Measurements from ENCODE around the gene TOP3A. TPM values are rescaled to one million over a fixed set of nuclear protein-coding genes. Genes with fewer than 3 reads are reported as not detected.

TOP3A gene
- total RNA-seq (2021) (100 and 104 TPM in 2 replicates), Bru-seq, nascent RNA (percentile 85 among the genes with signal in this experiment), BruChase-seq, experiment 1, labeled RNA remaining after a 2-hour chase (percentile 89 among the genes with signal in this experiment), BruChase-seq, experiment 2, labeled RNA remaining after a 6-hour chase (percentile 87 among the genes with signal in this experiment)
- long read RNA-seq, full-length matches to known transcripts: 59 of 84 reads
- long read RNA-seq, partial matches to known transcripts: 7 of 84 reads
- long read RNA-seq, other reads (novel, unspliced or antisense): 18 of 84 reads

DNA sequence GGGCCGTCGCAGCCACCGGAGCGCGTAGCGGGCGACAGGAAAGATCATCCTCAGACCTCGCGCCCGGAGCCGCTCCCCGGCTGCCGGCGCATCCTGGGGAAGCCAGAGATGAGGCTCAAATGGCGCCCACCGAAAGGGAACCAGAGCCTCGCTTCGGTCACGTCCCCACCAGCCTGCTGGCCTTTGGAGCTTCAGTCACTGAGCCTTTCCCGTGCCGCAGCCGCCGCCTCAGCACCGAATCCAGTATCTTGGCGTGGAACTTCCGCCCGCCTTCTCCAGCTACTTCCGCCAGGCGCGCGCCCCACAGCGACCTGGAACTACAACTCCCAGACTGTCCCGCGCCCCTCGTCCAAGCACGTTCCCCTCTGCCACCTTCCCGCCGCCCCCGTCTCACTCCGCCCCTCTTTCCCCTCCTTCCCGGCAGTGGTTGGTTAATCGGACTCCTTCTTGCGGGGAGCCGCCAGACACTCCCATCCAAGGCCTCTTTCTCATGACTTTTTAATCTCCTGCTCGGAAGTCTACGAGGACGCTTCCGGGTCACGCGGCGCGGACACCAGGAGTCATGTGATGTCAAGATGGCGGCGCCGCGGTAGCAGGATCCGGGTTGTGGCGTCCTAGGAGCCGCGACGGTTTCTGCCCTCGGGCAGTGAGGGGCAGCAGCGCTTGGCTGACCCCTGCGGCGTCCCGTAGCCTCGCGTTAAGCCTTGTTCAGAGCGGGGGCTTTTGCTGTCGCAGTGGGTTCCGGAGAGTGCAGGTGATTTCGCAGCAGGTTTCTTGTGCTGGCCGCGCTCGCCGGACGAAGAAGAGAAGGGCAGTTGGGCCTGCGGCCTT lies at the start of gene TOP3A, which contains the start of gene SMCR8:
TSS of gene TOP3A (minus strand) at position 264 of the 831 bp plus-strand sequence. CDS start at position 48, 216 bp downstream.
TSS of gene SMCR8 (plus strand) at position 563 of the 831 bp plus-strand sequence. CDS start 497 bp downstream, outside the sequence.
- H3K36me3 ChIP-seq (ENCODE audit: insufficient read depth, low read length, poor library complexity, severe bottlenecking): peaks cover 26% of the 10 kb centered on the region

DNA sequence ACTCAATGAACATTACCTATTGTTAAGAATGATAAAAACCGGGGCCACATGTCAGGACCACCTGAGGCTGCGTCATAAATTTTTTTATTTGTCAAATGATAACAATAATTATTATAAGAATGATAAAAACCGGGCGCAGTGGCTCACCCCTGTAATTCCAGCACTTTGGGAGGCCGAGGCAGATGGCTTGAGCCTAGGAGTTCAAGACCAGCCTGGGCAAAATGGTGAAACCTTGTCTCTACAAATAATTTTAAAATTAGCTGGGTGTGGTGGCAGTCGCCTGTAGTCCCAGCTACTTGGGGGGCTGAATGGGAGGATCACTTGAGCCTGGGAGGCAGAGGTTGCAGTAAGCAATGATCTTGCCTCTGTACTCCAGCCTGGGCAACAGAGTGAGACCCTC lies 49.4 kb upstream of the TOP3A start:
- H3K27me3 ChIP-seq (replicated peaks; ENCODE audit: insufficient read depth, low read depth, low read length, poor library complexity): no peaks in the 10 kb centered on the region
- no peaks in the 10 kb centered on the region for H3K9me3 ChIP-seq (ENCODE audit: low read depth, low read length, poor library complexity, severe bottlenecking)
- BruUV-seq (replicated peaks): no TSS peak
- H3K27ac ChIP-seq (ENCODE audit: low read depth, low read length, poor library complexity, severe bottlenecking): no peak overlapping the region
- no peak for TF ChIP-seq EZH2 (IDR thresholded peaks at IDR 0.05; ENCODE audit: borderline replicate concordance, low read depth, low read length, poor library complexity, severe bottlenecking)
- TF ChIP-seq, protein P1, sequence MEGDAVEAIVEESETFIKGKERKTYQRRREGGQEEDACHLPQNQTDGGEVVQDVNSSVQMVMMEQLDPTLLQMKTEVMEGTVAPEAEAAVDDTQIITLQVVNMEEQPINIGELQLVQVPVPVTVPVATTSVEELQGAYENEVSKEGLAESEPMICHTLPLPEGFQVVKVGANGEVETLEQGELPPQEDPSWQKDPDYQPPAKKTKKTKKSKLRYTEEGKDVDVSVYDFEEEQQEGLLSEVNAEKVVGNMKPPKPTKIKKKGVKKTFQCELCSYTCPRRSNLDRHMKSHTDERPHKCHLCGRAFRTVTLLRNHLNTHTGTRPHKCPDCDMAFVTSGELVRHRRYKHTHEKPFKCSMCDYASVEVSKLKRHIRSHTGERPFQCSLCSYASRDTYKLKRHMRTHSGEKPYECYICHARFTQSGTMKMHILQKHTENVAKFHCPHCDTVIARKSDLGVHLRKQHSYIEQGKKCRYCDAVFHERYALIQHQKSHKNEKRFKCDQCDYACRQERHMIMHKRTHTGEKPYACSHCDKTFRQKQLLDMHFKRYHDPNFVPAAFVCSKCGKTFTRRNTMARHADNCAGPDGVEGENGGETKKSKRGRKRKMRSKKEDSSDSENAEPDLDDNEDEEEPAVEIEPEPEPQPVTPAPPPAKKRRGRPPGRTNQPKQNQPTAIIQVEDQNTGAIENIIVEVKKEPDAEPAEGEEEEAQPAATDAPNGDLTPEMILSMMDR (conservative IDR thresholded peaks at IDR 0.05; ENCODE audit: low read depth, low read length): no peak
- H3K4me3 ChIP-seq (ENCODE audit: low read depth, low read length, poor library complexity, severe bottlenecking): no peak overlapping the region
- POLR2A ChIA-PET (ENCODE audit: low non-redundant PET): no interaction called here
- no peaks in the 10 kb centered on the region for H3K4me1 ChIP-seq (ENCODE audit: insufficient read depth, low read length, poor library complexity, severe bottlenecking)
- no peak for DNase-seq (ENCODE audit: low spot score)
- intact Hi-C loops (cut with micrococcal nuclease; ENCODE audit: unreplicated experiment): loop anchor here (5.0 kb wide), 1 partner anchor 182 kb away; the partner anchor contains the start of gene ALKBH5
- CTCF ChIA-PET: no interaction called here
- peaks cover 6% of the 10 kb centered on the region for H3K36me3 ChIP-seq (ENCODE audit: insufficient read depth, low read length, poor library complexity, severe bottlenecking)

More for the DNA sequence above, at the start of gene TOP3A, which contains the start of gene SMCR8:
- Histone ChIP-seq H3K4me1 (ENCODE audit: insufficient read depth, low read length, poor library complexity, severe bottlenecking) (peaks cover 30% of the 10 kb centered on the region), H3K27me3 (replicated peaks; ENCODE audit: insufficient read depth, low read depth, low read length, poor library complexity) (no peaks in the 10 kb centered on the region), H3K27ac (ENCODE audit: low read depth, low read length, poor library complexity, severe bottlenecking) (peak within 1 kb of the TSS; percentile 86), H3K9me3 (ENCODE audit: low read depth, low read length, poor library complexity, severe bottlenecking) (no peaks in the 10 kb centered on the region), H3K4me3 (ENCODE audit: low read depth, low read length, poor library complexity, severe bottlenecking) (peak within 1 kb of the TSS; percentile 90)
- ChIA-PET POLR2A (ENCODE audit: low non-redundant PET) (no interaction called here), CTCF (no interaction called here)
- intact Hi-C loops (cut with micrococcal nuclease; ENCODE audit: unreplicated experiment): no loop called here
- no TSS peak for BruUV-seq (replicated peaks)
- TF ChIP-seq, protein P1 (conservative IDR thresholded peaks at IDR 0.05; ENCODE audit: low read depth, low read length): no peak
- no peak for TF ChIP-seq EZH2 (IDR thresholded peaks at IDR 0.05; ENCODE audit: borderline replicate concordance, low read depth, low read length, poor library complexity, severe bottlenecking)
- peak; percentile 99 for DNase-seq (ENCODE audit: low spot score)

DNA sequence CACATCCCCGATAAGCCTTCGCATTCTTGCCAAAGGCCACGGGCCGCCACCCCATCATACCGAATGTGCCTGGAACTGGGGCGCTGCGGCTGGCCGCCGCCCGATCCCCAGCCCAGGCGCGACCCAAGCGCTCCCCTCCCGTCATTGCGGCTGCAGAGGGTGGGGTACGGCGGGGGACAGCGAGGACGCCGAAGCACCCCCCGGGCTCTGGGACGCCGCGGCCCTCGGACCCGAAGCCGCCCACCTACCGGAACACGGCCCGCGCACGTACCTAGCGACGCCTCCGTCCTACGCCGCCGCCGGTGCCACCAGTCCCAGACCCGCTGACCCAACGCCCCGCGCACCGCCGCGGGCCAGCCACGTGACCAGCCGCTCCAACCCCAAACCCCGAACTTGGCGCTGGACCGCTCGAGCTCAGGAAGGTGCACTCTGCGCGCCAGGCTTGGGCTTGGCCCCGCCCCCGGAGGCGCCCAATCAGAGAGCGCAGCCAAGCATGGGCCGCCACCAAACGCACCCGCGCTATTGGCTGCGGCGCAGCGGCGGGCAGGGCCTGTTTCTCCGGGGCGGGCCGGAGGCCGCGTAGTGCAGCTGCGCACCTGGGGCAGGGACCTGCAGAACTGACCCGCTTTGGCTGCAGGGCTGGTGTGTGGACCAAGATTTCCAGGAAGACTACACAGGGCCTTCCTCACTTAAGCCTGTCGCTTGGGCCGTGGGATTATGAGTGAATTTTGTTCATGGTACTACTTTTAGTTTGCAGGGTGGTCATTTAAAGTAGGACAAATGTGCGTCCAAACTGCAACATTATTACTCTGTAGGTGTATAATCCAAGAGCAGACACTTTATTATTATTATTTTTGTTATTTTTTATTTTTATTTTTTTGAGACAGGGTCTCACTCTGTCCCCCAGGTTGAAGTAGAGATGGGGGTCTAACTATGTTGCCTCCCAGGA lies 48.6 kb upstream of the TOP3A start, which contains the start of gene SHMT1:
TSS of gene SHMT1 (minus strand) at position 450 of the 949 bp plus-strand sequence. CDS start 7,569 bp downstream, outside the sequence.
- H3K9me3 ChIP-seq (ENCODE audit: low read depth, low read length, poor library complexity, severe bottlenecking): no peaks in the 10 kb centered on the region
- BruUV-seq (replicated peaks): no TSS peak
- DNase-seq (ENCODE audit: low spot score): peak; percentile 94
- no peaks in the 10 kb centered on the region for H3K4me1 ChIP-seq (ENCODE audit: insufficient read depth, low read length, poor library complexity, severe bottlenecking)
- peaks cover 13% of the 10 kb centered on the region for H3K36me3 ChIP-seq (ENCODE audit: insufficient read depth, low read length, poor library complexity, severe bottlenecking)
- no peaks in the 10 kb centered on the region for H3K27me3 ChIP-seq (replicated peaks; ENCODE audit: insufficient read depth, low read depth, low read length, poor library complexity)
- peak within 1 kb of the TSS; percentile 87 for H3K4me3 ChIP-seq (ENCODE audit: low read depth, low read length, poor library complexity, severe bottlenecking)
- ChIA-PET CTCF (no interaction called here), POLR2A (ENCODE audit: low non-redundant PET) (interaction anchor here (0.6 kb wide), 1 partner anchor 63 kb away, joined by 4 read pairs; no protein-coding TSS in a partner anchor)
- no peak for TF ChIP-seq EZH2 (IDR thresholded peaks at IDR 0.05; ENCODE audit: borderline replicate concordance, low read depth, low read length, poor library complexity, severe bottlenecking)
- TF ChIP-seq, protein P1 (conservative IDR thresholded peaks at IDR 0.05; ENCODE audit: low read depth, low read length): no peak
- peak within 1 kb of the TSS; percentile 80 for H3K27ac ChIP-seq (ENCODE audit: low read depth, low read length, poor library complexity, severe bottlenecking)
- intact Hi-C loops (cut with micrococcal nuclease; ENCODE audit: unreplicated experiment): loop anchor here (5.0 kb wide), 1 partner anchor 181 kb away; the partner anchor contains the start of gene ALKBH5

Measured in A673 (cell line).